ENCODE data around the gene AGBL2.

AGBL2 gene

DNA sequence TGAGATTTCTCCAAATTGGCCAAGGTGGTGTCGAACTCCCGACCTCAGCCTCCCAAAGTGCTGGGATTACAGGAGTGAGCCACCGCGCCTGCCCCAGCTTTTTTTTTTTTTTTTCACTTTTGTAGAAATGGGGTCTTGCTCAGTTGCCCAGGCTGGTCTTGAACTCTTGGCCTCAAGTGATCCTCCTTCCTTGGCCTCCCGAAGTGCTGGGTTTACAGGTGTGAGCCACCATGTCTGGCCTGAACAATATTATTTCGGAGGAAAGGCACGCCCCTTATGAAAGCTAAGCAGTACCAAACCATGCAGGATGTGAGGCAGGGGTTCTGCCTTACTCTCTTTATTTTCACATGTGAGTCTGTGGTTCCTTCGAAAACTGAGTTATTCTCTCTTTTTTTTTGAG lies 88.9 kb downstream of the AGBL2 start:
- no peak for DNase-seq

DNA sequence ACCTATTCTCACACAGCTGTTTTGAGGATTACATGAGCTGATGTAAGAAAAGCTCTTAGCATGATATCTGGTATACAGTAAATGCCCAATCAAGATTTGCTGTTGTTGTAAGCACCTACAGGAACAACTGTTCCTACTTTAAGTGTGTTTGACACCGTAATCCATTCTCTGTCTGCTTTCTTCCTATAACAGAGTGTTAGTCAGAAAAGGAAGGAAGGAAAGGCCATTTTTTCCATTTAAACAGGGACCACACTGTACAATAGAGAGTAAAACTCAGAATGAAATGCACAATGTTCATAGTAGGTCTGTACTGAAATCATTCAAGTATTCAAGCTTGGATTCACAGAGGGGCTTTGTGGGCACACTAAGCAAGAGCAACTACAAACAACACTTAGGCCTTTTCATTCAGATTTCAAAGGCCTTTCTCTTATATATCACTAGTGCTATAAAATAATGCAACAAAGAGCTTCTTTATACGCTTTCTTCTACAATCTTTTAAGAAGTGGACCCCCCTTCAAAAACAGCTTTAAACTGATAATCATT lies 94.3 kb downstream of the AGBL2 start:
- no peak for DNase-seq

DNA sequence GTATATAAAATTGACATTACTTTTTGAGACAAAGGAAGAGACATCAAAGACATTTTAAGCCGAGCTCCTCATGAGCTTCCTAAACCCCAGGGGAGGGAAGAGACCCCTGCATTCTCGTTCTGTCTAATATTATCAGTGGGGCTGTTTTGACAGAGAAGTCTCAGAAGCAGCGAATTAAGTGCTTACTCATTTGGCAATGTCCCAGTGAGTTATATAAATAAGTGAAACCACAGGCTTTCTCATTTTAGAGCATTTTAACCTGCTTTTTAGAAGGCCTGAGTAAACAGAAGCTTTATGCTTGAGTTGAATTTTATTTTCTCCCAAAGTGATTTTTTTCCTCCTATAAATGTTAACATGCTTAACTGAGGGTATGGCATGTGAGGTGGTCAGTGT lies 97.8 kb downstream of the AGBL2 start:
- DNase-seq = no peak

DNA sequence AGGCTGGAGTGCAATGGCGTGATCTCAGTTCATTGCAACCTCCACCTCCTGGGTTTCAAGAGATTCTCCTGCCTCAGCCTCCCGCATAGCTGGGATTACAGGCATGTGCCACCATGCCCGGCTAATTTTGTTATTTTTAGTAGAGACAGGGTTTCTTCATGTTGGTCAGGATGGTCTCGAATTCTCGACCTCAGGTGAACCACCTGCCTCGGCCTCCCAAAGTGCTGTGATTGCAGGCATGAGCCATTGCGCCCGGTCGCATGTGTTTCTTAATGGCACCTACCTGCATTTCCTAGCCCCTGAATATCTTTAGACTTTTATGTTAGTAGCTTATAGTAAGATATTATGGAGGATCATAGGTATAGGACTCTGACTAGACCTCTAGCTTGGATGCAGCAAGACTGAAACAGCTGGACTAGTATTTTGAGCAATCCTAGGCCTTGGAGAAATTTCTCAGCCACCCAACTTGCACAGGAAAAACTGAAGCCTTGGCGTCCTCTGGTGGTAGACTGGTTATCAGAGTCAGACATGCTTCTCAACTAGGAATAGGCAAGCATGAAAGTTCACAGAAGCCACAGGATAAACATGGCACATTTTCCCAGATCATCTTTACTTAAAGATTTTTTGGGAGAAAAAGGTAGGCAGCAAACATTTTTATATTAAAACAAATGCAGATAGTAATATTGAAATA lies 98.3 kb downstream of the AGBL2 start:
- DNase-seq = no peak

DNA sequence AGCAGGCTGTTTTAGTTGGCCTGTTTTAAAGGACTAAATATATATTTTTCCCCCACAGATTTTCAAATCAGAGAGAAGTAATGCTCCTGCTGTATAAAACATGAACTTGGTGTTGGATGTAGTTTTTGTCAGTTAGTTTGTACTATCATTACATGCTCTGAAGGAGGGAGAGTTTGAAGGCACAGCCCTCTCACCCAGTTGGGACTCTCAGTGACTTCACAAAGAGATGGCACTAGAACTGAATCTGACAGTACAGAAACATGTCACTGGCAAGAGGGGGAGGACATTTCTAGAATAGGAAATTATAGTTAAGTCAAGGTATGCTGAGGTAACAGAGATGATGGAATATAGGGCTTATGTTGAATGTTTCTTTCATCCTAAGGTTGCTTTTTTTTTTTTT lies 99.9 kb downstream of the AGBL2 start:
- DNase-seq = no peak

DNA sequence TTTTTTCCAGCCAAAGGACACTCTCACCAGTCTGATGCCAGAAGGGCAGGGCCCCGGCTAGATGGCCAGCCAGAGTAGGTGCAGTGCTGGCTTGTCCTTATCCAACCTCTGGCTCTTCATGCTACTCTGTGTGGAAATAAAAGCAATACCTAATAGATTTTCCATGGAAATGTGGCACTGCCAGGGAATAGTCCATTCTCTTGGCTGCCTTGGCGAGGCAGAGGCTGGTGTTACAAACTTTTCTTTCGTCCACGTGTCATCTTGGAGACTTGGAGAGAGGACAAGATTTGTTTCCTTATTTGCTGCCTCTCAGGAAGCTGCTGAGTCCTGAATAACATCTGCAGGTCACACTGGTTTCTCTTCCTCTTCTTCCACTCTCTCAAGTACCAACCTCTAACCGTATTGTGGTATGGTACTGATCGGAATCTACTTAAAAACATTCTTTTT lies 103.8 kb downstream of the AGBL2 start:
- no peak for DNase-seq

DNA sequence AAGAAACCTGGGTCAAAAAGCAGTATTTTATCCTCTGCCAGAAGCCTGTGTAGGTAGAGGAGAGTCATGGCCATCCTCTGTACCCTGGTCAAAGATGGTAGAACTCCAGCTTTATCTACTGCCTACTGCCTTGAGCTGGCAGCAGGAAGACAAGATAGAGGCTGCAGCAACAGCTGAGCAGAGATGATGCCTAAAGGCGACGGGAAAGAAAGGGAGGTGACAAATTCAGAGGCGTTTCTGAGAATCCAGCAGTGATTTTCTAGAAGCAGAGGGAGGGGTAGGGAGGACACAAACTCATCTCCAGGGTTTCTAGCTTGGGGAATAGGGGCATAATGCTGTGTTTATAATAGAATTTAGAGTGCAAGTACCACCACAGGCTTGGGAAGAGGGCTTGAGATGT lies 105.5 kb downstream of the AGBL2 start:
- DNase-seq = no peak
